Keratinocyte (primary cell): ENCODE data around the gene UNC93A.

Experiments used
- CTCF ChIP-seq, 3 experiments: IDR thresholded peaks in 1 of 3; conservative IDR thresholded peaks in 1 of 3; optimal IDR thresholded peaks in 1 of 3; 2 replicates in 2 of 3; 3 replicates in 1 of 3; pipeline versions ENCODE3 to v1.5.1; 2011; ENCODE audit warnings: low read length in 3 of 3, mild to moderate bottlenecking in 3 of 3, moderate library complexity in 2 of 3, control low read depth in 1 of 3, inconsistent platforms in 1 of 3; ENCODE audit not compliant: insufficient read depth in 2 of 3; ENCODE audit errors: extremely low read depth in 1 of 3
- EZH2 ChIP-seq: IDR thresholded peaks from one replicate; pipeline ENCODE4 v1.6.1; 2012; ENCODE audit warnings: inconsistent platforms, mild to moderate bottlenecking, low read length, moderate library complexity

- TF ChIP-seq CTCF (optimal IDR thresholded peaks at IDR 0.05 in 1 of 3, IDR thresholded peaks at IDR 0.05 in 1 of 3, conservative IDR thresholded peaks at IDR 0.05 in 1 of 3; ENCODE audit: extremely low read depth in 1 of 3, insufficient read depth in 2 of 3, low read length in 3 of 3) (no peak), EZH2 (no peak)
These were observed 11.0 kb downstream of the UNC93A start for GRCh38 chr6:167302074-167302473.
